Neuronal stem cell (in vitro differentiated cells): ENCODE measurements around the gene NDUFB7. TPM values are rescaled to one million over a fixed set of nuclear protein-coding genes. Genes with fewer than 3 reads are reported as not detected.

Source experiments
- DNase-seq: peaks from one replicate; pipeline ENCODE4 v3.0.0-alpha.2; 2013; ENCODE audit warnings: low spot score
- H2AFZ ChIP-seq: one replicate; pipeline ENCODE4 v1.6.1; 2013; ENCODE audit warnings: mild to moderate bottlenecking, low read length, inconsistent platforms
- H2AK5ac ChIP-seq: 2 replicates; pipeline ENCODE4 v1.6.1; 2013; ENCODE audit warnings: low read depth, mild to moderate bottlenecking, inconsistent platforms, low read length, moderate library complexity, mixed read lengths
- H2BK120ac ChIP-seq: 2 replicates; pipeline ENCODE4 v1.6.1; 2013; ENCODE audit warnings: low read depth, mild to moderate bottlenecking, inconsistent platforms, low read length, moderate library complexity, mixed read lengths
- H2BK12ac ChIP-seq: one replicate; pipeline ENCODE4 v1.6.1; 2013; ENCODE audit warnings: low read length, inconsistent platforms
- H2BK15ac ChIP-seq: 2 replicates; pipeline ENCODE4 v1.6.1; 2013; ENCODE audit warnings: mild to moderate bottlenecking, low read length, inconsistent platforms, mixed read lengths
- H2BK5ac ChIP-seq: one replicate; pipeline ENCODE4 v1.6.1; 2013; ENCODE audit warnings: inconsistent platforms, mild to moderate bottlenecking, low read length, moderate library complexity
- H3K14ac ChIP-seq: one replicate; pipeline ENCODE4 v1.6.1; 2013; ENCODE audit warnings: low read length, inconsistent platforms
- H3K18ac ChIP-seq: 2 replicates; pipeline ENCODE4 v1.6.1; 2013; ENCODE audit warnings: low read length, inconsistent platforms
- H3K23ac ChIP-seq: 2 replicates; pipeline ENCODE4 v1.6.1; 2013; ENCODE audit warnings: low read depth, mild to moderate bottlenecking, mixed read lengths, low read length, inconsistent platforms; ENCODE audit not compliant: poor library complexity
- H3K27ac ChIP-seq: replicated peaks from 3 replicates; pipeline ENCODE4 v1.5.1; 2013; ENCODE audit warnings: low read length, inconsistent platforms
- H3K27me3 ChIP-seq, 3 experiments: 2 replicates each; pipeline ENCODE4 v1.6.1; 2013; ENCODE audit warnings: low read length in 3 of 3, mild to moderate bottlenecking in 2 of 3, inconsistent platforms in 1 of 3, low read depth in 1 of 3, mixed read lengths in 1 of 3, moderate library complexity in 1 of 3; ENCODE audit not compliant: control insufficient read depth in 3 of 3, insufficient read depth in 3 of 3
- H3K36me3 ChIP-seq, 2 donors: replicated peaks in 1 of 2; 2 replicates each; pipeline ENCODE4 v1.6.1; 2013; ENCODE audit warnings: low read length in 2 of 2; ENCODE audit not compliant: control insufficient read depth in 2 of 2, insufficient read depth in 2 of 2
- H3K4ac ChIP-seq: 2 replicates; pipeline ENCODE4 v1.6.1; 2013; ENCODE audit warnings: inconsistent platforms, mild to moderate bottlenecking, low read length, moderate library complexity
- H3K4me1 ChIP-seq, 2 donors: 1 replicate in 1 of 2; 2 replicates in 1 of 2; pipeline ENCODE4 v1.6.1; 2013; ENCODE audit warnings: low read length in 2 of 2, low read depth in 1 of 2; ENCODE audit not compliant: control insufficient read depth in 2 of 2, insufficient read depth in 1 of 2
- H3K4me2 ChIP-seq: one replicate; pipeline ENCODE4 v1.6.1; 2013; ENCODE audit warnings: mild to moderate bottlenecking, low read length, inconsistent platforms; ENCODE audit not compliant: insufficient read depth, poor library complexity, severe bottlenecking
- H3K4me3 ChIP-seq, 2 donors: 2 replicates each; pipeline ENCODE4 v1.5.1; 2013; ENCODE audit warnings: low read length in 2 of 2, mild to moderate bottlenecking in 2 of 2, inconsistent platforms in 1 of 2, moderate library complexity in 1 of 2
- H3K79me1 ChIP-seq: one replicate; pipeline ENCODE4 v1.6.1; 2013; ENCODE audit warnings: low read depth, mild to moderate bottlenecking, inconsistent platforms, low read length, moderate library complexity
- H3K9ac ChIP-seq: one replicate; pipeline ENCODE4 v1.6.1; 2013; ENCODE audit warnings: mild to moderate bottlenecking, low read depth, low read length, inconsistent platforms; ENCODE audit not compliant: poor library complexity
- H3K9me3 ChIP-seq, 2 donors: replicated peaks in 1 of 2; 2 replicates each; pipeline versions ENCODE3 to v1.6.1; 2013; ENCODE audit warnings: low read length in 2 of 2, mild to moderate bottlenecking in 2 of 2, inconsistent platforms in 1 of 2, low read depth in 1 of 2, mixed read lengths in 1 of 2, moderate library complexity in 1 of 2; ENCODE audit not compliant: control insufficient read depth in 2 of 2, insufficient read depth in 1 of 2
- H4K8ac ChIP-seq: one replicate; pipeline ENCODE4 v1.6.1; 2013; ENCODE audit warnings: low read depth, mild to moderate bottlenecking, inconsistent platforms, low read length, moderate library complexity
- H4K91ac ChIP-seq: one replicate; pipeline ENCODE4 v1.6.1; 2013; ENCODE audit warnings: low read length, low read depth, mild to moderate bottlenecking, inconsistent platforms; ENCODE audit not compliant: poor library complexity
- WGBS, 2 donors: extraction: QIAGEN DNeasy Blood & Tissue Kit; methylation state at CpG; one replicate each; pipeline ENCODE4 v1.1.7; 2013; ENCODE audit warnings: missing lambda C conversion rate in 2 of 2, mixed read lengths in 1 of 2; ENCODE audit not compliant: insufficient read length in 2 of 2, insufficient replicate concordance in 1 of 2; ENCODE audit errors: extremely low coverage in 2 of 2; 5-methylcytosine and 5-hydroxymethylcytosine counted together
- small RNA-seq: library from polyadenylated mRNA; stranded (forward); fragments of <200 nt; extraction: miRNeasy Mini kit (QIAGEN cat#:217004); gene quantifications from one replicate; pipeline ENCODE3, GENCODE V24; 2013; ENCODE audit not compliant: insufficient read depth

NDUFB7 gene

GRCh38 chr19:14516746-14517438 lies 55.0 kb downstream of the NDUFB7 start:
- no peak overlapping the region for H3K9ac ChIP-seq
- no peak overlapping the region for H2BK12ac ChIP-seq
- peaks cover 22 to 46% of the 10 kb centered on the region in 2 donors for H3K36me3 ChIP-seq
- H3K4ac ChIP-seq = no peak overlapping the region
- H3K79me1 ChIP-seq = peaks cover 5% of the 10 kb centered on the region
- no CpG with 5 or more reads among the region's 22 CpGs for WGBS, 2 donors
- H2BK5ac ChIP-seq = no peak overlapping the region
- H3K4me2 ChIP-seq = peak overlapping the region; percentile 64
- no peak overlapping the region for H3K23ac ChIP-seq
- H2AFZ ChIP-seq = no peak overlapping the region
- peak overlapping the region; percentile 87 to 98 for H3K4me3 ChIP-seq
- H2BK15ac ChIP-seq = no peak overlapping the region
- DNase-seq = no peak
- peaks cover 10 to 13% of the 10 kb centered on the region in 2 donors for H3K4me1 ChIP-seq
- no peaks in the 10 kb centered on the region for H3K9me3 ChIP-seq
- H2AK5ac ChIP-seq = no peak overlapping the region
- H3K14ac ChIP-seq = no peak overlapping the region
- no peak overlapping the region for H4K8ac ChIP-seq
- H3K18ac ChIP-seq = no peak overlapping the region
- no peaks in the 10 kb centered on the region for H3K27me3 ChIP-seq
- no peak overlapping the region for H4K91ac ChIP-seq
- no peak overlapping the region for H2BK120ac ChIP-seq
- H3K27ac ChIP-seq = no peak overlapping the region

Small RNA genes lying within 50 kb of the gene (small RNA-seq; reads per million reads assigned to genes)
- not detected for gene RN7SL842P
